GM12878 (cell line): ENCODE results near the gene LIX1.

ENCODE experiments used
- CEBPB ChIP-seq, 2 experiments: fragments of 150-350 bp in 1 of 2; IDR thresholded peaks; 2 replicates each; pipeline ENCODE4 v1.6.1; 2012 to 2014; ENCODE audit warnings: low read depth in 2 of 2, low read length in 2 of 2, borderline replicate concordance in 1 of 2, inconsistent platforms in 1 of 2
- EP300 ChIP-seq, 2 experiments: fragments of 150-350 bp in 1 of 2; IDR thresholded peaks; 2 replicates each; pipeline ENCODE4 v1.6.1; 2011 to 2012; ENCODE audit warnings: low read depth in 2 of 2, low read length in 2 of 2, borderline replicate concordance in 1 of 2, improper control_type of control experiment in 1 of 2, inconsistent platforms in 1 of 2; ENCODE audit not compliant: control insufficient read depth in 1 of 2
- GATAD2B ChIP-seq: fragments of 450-650 bp; conservative IDR thresholded peaks from 2 replicates; pipeline ENCODE4 v1.6.1; 2017; ENCODE audit warnings: low read depth, mild to moderate bottlenecking, moderate library complexity
- JUNB ChIP-seq: IDR thresholded peaks from 2 replicates; pipeline ENCODE4 v1.6.1; 2016; ENCODE audit warnings: antibody characterized with exemption, mild to moderate bottlenecking
- MYB ChIP-seq: fragments of 150-350 bp; IDR thresholded peaks from 2 replicates; pipeline ENCODE4 v1.6.1; 2014; ENCODE audit warnings: mild to moderate bottlenecking, low read depth, low read length, borderline replicate concordance
- NFYA ChIP-seq: IDR thresholded peaks from 2 replicates; pipeline ENCODE4 v1.6.1; 2011; ENCODE audit warnings: low read depth, mild to moderate bottlenecking, low read length, improper control_type of control experiment, borderline replicate concordance
- POLR2AphosphoS2 ChIP-seq: IDR thresholded peaks from 2 replicates; pipeline ENCODE4 v1.6.1; 2011; ENCODE audit warnings: low read depth, mild to moderate bottlenecking, low read length, improper control_type of control experiment, moderate library complexity
- POLR2AphosphoS5 ChIP-seq: IDR thresholded peaks from 2 replicates; pipeline ENCODE4 v1.6.1; 2011; ENCODE audit warnings: mild to moderate bottlenecking, low read length, inconsistent platforms
- RFX5 ChIP-seq: IDR thresholded peaks from 2 replicates; pipeline ENCODE4 v1.6.1; 2011; ENCODE audit warnings: low read depth, low read length, improper control_type of control experiment
- TF ChIP-seq, protein P1 (sequence below): IDR thresholded peaks from 2 replicates; pipeline ENCODE4 v1.6.1; 2011; ENCODE audit warnings: low read depth, mild to moderate bottlenecking, low read length, moderate library complexity, borderline replicate concordance; ENCODE audit errors: extremely low read depth
- TF ChIP-seq, protein P2 (sequence below), 3 experiments: IDR thresholded peaks in 2 of 3; conservative IDR thresholded peaks in 1 of 3; 2 replicates each; pipeline ENCODE4 v1.5.1; 2011; ENCODE audit warnings: low read depth in 3 of 3, low read length in 3 of 3, mild to moderate bottlenecking in 3 of 3, control low read depth in 2 of 3, moderate library complexity in 2 of 3, inconsistent platforms in 1 of 3, mixed read lengths in 1 of 3; ENCODE audit not compliant: control insufficient read depth in 2 of 3, insufficient read depth in 1 of 3; ENCODE audit errors: extremely low read depth in 1 of 3
- TF ChIP-seq, protein P3 (sequence below): IDR thresholded peaks from 2 replicates; pipeline ENCODE4 v1.6.1; 2012; ENCODE audit warnings: mild to moderate bottlenecking, low read depth, low read length
- TF ChIP-seq, protein P4 (sequence below): IDR thresholded peaks from 2 replicates; pipeline ENCODE4 v1.6.1; 2012; ENCODE audit warnings: low read depth, low read length, improper control_type of control experiment
- TF ChIP-seq, protein P5 (sequence below): fragments of 450-650 bp; IDR thresholded peaks from 2 replicates; pipeline ENCODE4 v1.6.1; 2017; ENCODE audit warnings: mild to moderate bottlenecking

DNA sequence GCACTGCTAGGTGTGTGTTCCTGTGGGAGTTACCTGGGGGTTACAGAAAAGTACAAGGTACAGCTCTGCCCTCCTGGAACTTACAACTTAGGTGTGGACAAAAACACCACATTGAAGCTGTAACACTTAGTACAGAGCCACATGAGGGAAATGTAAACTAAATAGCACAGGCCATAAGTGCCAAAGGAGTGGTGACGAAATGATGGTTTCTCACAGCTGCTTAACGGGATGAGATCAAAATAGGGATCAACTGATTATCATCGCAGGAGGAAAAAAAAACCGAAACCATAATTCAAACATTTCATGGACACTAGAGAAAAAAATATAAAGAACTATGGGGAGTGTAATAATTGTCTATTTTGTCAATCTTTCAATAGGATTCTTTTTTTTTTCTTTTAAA lies 5.9 kb downstream of the LIX1 start:
- TF ChIP-seq EP300 (IDR thresholded peaks at IDR 0.05; ENCODE audit: borderline replicate concordance in 1 of 2, control insufficient read depth in 1 of 2, low read depth in 2 of 2, low read length in 2 of 2) (no peak), POLR2AphosphoS2 (no peak), POLR2AphosphoS5 (no peak), RFX5 (no peak), MYB (no peak), CEBPB (IDR thresholded peaks at IDR 0.05; ENCODE audit: borderline replicate concordance in 1 of 2, low read depth in 2 of 2, low read length in 2 of 2) (no peak), GATAD2B (no peak), NFYA (no peak), JUNB (no peak)
- TF ChIP-seq, protein P1, sequence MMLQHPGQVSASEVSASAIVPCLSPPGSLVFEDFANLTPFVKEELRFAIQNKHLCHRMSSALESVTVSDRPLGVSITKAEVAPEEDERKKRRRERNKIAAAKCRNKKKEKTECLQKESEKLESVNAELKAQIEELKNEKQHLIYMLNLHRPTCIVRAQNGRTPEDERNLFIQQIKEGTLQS: no peak
- TF ChIP-seq, protein P2, sequence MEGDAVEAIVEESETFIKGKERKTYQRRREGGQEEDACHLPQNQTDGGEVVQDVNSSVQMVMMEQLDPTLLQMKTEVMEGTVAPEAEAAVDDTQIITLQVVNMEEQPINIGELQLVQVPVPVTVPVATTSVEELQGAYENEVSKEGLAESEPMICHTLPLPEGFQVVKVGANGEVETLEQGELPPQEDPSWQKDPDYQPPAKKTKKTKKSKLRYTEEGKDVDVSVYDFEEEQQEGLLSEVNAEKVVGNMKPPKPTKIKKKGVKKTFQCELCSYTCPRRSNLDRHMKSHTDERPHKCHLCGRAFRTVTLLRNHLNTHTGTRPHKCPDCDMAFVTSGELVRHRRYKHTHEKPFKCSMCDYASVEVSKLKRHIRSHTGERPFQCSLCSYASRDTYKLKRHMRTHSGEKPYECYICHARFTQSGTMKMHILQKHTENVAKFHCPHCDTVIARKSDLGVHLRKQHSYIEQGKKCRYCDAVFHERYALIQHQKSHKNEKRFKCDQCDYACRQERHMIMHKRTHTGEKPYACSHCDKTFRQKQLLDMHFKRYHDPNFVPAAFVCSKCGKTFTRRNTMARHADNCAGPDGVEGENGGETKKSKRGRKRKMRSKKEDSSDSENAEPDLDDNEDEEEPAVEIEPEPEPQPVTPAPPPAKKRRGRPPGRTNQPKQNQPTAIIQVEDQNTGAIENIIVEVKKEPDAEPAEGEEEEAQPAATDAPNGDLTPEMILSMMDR (IDR thresholded peaks at IDR 0.05 in 2 of 3, conservative IDR thresholded peaks at IDR 0.05 in 1 of 3; ENCODE audit: control insufficient read depth in 2 of 3, extremely low read depth in 1 of 3, insufficient read depth in 1 of 3, low read depth in 3 of 3, low read length in 3 of 3): no peak
- TF ChIP-seq, protein P3, sequence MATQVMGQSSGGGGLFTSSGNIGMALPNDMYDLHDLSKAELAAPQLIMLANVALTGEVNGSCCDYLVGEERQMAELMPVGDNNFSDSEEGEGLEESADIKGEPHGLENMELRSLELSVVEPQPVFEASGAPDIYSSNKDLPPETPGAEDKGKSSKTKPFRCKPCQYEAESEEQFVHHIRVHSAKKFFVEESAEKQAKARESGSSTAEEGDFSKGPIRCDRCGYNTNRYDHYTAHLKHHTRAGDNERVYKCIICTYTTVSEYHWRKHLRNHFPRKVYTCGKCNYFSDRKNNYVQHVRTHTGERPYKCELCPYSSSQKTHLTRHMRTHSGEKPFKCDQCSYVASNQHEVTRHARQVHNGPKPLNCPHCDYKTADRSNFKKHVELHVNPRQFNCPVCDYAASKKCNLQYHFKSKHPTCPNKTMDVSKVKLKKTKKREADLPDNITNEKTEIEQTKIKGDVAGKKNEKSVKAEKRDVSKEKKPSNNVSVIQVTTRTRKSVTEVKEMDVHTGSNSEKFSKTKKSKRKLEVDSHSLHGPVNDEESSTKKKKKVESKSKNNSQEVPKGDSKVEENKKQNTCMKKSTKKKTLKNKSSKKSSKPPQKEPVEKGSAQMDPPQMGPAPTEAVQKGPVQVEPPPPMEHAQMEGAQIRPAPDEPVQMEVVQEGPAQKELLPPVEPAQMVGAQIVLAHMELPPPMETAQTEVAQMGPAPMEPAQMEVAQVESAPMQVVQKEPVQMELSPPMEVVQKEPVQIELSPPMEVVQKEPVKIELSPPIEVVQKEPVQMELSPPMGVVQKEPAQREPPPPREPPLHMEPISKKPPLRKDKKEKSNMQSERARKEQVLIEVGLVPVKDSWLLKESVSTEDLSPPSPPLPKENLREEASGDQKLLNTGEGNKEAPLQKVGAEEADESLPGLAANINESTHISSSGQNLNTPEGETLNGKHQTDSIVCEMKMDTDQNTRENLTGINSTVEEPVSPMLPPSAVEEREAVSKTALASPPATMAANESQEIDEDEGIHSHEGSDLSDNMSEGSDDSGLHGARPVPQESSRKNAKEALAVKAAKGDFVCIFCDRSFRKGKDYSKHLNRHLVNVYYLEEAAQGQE: no peak
- TF ChIP-seq, protein P4, sequence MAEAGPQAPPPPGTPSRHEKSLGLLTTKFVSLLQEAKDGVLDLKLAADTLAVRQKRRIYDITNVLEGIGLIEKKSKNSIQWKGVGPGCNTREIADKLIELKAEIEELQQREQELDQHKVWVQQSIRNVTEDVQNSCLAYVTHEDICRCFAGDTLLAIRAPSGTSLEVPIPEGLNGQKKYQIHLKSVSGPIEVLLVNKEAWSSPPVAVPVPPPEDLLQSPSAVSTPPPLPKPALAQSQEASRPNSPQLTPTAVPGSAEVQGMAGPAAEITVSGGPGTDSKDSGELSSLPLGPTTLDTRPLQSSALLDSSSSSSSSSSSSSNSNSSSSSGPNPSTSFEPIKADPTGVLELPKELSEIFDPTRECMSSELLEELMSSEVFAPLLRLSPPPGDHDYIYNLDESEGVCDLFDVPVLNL: no peak
- TF ChIP-seq, protein P5, sequence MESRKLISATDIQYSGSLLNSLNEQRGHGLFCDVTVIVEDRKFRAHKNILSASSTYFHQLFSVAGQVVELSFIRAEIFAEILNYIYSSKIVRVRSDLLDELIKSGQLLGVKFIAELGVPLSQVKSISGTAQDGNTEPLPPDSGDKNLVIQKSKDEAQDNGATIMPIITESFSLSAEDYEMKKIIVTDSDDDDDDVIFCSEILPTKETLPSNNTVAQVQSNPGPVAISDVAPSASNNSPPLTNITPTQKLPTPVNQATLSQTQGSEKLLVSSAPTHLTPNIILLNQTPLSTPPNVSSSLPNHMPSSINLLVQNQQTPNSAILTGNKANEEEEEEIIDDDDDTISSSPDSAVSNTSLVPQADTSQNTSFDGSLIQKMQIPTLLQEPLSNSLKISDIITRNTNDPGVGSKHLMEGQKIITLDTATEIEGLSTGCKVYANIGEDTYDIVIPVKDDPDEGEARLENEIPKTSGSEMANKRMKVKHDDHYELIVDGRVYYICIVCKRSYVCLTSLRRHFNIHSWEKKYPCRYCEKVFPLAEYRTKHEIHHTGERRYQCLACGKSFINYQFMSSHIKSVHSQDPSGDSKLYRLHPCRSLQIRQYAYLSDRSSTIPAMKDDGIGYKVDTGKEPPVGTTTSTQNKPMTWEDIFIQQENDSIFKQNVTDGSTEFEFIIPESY: no peak
